Measurements from ENCODE around the gene KRTAP20-2.

DNA sequence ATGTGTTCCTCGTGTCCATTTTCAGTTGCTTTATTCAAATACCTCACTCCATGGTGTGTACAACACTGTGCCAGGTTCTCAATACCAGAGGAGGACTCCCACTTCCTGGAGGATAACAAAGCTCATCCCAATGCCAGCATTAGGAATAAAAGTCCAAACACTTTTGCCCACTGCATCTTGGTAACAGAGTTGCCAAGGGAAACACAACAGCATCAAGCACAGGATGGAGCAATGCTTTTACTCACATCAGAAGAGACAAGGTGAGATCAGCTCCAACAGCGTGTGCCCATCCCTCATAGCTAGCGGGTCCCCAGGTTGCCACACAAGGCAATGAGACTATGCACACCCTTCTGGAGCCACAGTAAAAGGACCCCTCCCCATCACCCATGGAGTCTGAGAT is 11.6 kb upstream of the KRTAP20-2 start:
- TF ChIP-seq, protein P1, sequence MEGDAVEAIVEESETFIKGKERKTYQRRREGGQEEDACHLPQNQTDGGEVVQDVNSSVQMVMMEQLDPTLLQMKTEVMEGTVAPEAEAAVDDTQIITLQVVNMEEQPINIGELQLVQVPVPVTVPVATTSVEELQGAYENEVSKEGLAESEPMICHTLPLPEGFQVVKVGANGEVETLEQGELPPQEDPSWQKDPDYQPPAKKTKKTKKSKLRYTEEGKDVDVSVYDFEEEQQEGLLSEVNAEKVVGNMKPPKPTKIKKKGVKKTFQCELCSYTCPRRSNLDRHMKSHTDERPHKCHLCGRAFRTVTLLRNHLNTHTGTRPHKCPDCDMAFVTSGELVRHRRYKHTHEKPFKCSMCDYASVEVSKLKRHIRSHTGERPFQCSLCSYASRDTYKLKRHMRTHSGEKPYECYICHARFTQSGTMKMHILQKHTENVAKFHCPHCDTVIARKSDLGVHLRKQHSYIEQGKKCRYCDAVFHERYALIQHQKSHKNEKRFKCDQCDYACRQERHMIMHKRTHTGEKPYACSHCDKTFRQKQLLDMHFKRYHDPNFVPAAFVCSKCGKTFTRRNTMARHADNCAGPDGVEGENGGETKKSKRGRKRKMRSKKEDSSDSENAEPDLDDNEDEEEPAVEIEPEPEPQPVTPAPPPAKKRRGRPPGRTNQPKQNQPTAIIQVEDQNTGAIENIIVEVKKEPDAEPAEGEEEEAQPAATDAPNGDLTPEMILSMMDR (IDR thresholded peaks at IDR 0.05): no peak
- no peak for TF ChIP-seq POLR2AphosphoS5 (IDR thresholded peaks at IDR 0.05; ENCODE audit: insufficient read depth in 1 of 2, low read depth in 1 of 2)
